HL-60/S4 (cell line): ENCODE data around the gene LRRIQ1.

Experiments used
- in situ Hi-C: fragments of 300-500 bp; cut with MboI; formaldehyde crosslinking; loops from 2 replicates; pipeline ENCODE4 v1.14.3; 2022; ENCODE audit warnings: low sequenced_read_pairs

Gene LRRIQ1

GRCh38 chr12:85036234-85036707, at the start of gene LRRIQ1, which contains the start of gene TSPAN19:
LRRIQ1 (plus strand) TSS chr12:85036351; CDS start chr12:85038177, 1,826 bp downstream.
TSPAN19 (minus strand) TSS chr12:85036277; CDS start chr12:85029946, 6,331 bp downstream.
- in situ Hi-C loops, result no loop called here

GRCh38 chr12:84986586-84986985, 49.6 kb upstream of the LRRIQ1 start:
- in situ Hi-C loops, result no loop called here

GRCh38 chr12:84994426-84994825, 41.7 kb upstream of the LRRIQ1 start:
- in situ Hi-C loops, result no loop called here

- in situ Hi-C loops, result no loop called here
These were observed 40.5 kb upstream of the LRRIQ1 start for GRCh38 chr12:84995641-84996040.

- in situ Hi-C loops, result no loop called here
These were observed 39.4 kb upstream of the LRRIQ1 start for GRCh38 chr12:84996759-84997158.

- in situ Hi-C loops, result no loop called here
These were observed 37.8 kb upstream of the LRRIQ1 start for GRCh38 chr12:84998341-84998740.

- in situ Hi-C loops, result loop anchor here (25.0 kb wide), 1 partner anchor 113 kb away; no protein-coding TSS in a partner anchor
These were observed 35.4 kb upstream of the LRRIQ1 start for GRCh38 chr12:85000729-85001128.

GRCh38 chr12:85002778-85003296, 33.3 kb upstream of the LRRIQ1 start:
- in situ Hi-C loops, result loop anchor here (25.0 kb wide), 1 partner anchor 116 kb away; no protein-coding TSS in a partner anchor

GRCh38 chr12:85004204-85004603, 31.9 kb upstream of the LRRIQ1 start:
- in situ Hi-C loops, result loop anchor here (25.0 kb wide), 1 partner anchor 117 kb away; no protein-coding TSS in a partner anchor

GRCh38 chr12:85005047-85005446, 31.1 kb upstream of the LRRIQ1 start:
- in situ Hi-C loops, result loop anchor here (25.0 kb wide), 1 partner anchor 118 kb away; no protein-coding TSS in a partner anchor

- in situ Hi-C loops, result loop anchor here (25.0 kb wide), 1 partner anchor 118 kb away; no protein-coding TSS in a partner anchor
These were observed 30.5 kb upstream of the LRRIQ1 start for GRCh38 chr12:85005615-85006014.

- in situ Hi-C loops, result loop anchor here (25.0 kb wide), 1 partner anchor 119 kb away; no protein-coding TSS in a partner anchor
These were observed 29.9 kb upstream of the LRRIQ1 start for GRCh38 chr12:85006206-85006605.

GRCh38 chr12:85007836-85008235, 28.3 kb upstream of the LRRIQ1 start:
- in situ Hi-C loops, result loop anchor here (25.0 kb wide), 1 partner anchor 121 kb away; no protein-coding TSS in a partner anchor

GRCh38 chr12:85016413-85016812, 19.7 kb upstream of the LRRIQ1 start:
- in situ Hi-C loops, result loop anchor here (25.0 kb wide), 1 partner anchor 129 kb away; no protein-coding TSS in a partner anchor

- in situ Hi-C loops, result loop anchor here (25.0 kb wide), 1 partner anchor 130 kb away; no protein-coding TSS in a partner anchor
These were observed 19.0 kb upstream of the LRRIQ1 start for GRCh38 chr12:85017133-85017532.

- in situ Hi-C loops, result loop anchor here (25.0 kb wide), 1 partner anchor 130 kb away; no protein-coding TSS in a partner anchor
These were observed 18.5 kb upstream of the LRRIQ1 start for GRCh38 chr12:85017618-85018017.

GRCh38 chr12:85018098-85018497, 18.1 kb upstream of the LRRIQ1 start:
- in situ Hi-C loops, result loop anchor here (25.0 kb wide), 1 partner anchor 131 kb away; no protein-coding TSS in a partner anchor

- in situ Hi-C loops, result no loop called here
These were observed 6.7 kb upstream of the LRRIQ1 start for GRCh38 chr12:85029456-85029855.

GRCh38 chr12:85036733-85037132, 582 bp downstream of the LRRIQ1 start:
- in situ Hi-C loops, result no loop called here

- in situ Hi-C loops, result no loop called here
These were observed 5.2 kb downstream of the LRRIQ1 start for GRCh38 chr12:85041395-85041794.

GRCh38 chr12:85043829-85044228, 7.7 kb downstream of the LRRIQ1 start:
- in situ Hi-C loops, result no loop called here

- in situ Hi-C loops, result no loop called here
These were observed 21.3 kb downstream of the LRRIQ1 start for GRCh38 chr12:85057370-85057963.
